HG03025 (cell line): ENCODE data around the gene PPP2R3A.

Source experiments
- ATAC-seq: cut with Tn5 transposase; IDR thresholded peaks from one replicate; pipeline ENCODE4 v1.9.1; 2021; ENCODE audit warnings: mild to moderate bottlenecking, moderate library complexity; ENCODE audit not compliant: unreplicated experiment, low FRiP score

PPP2R3A gene

GRCh38 chr3:136021803-136022202 is 56.3 kb downstream of the PPP2R3A start:
- ATAC-seq: no peak

GRCh38 chr3:136022529-136023263 is 57.2 kb downstream of the PPP2R3A start:
- ATAC-seq: no peak

GRCh38 chr3:136023264-136023978 is 57.9 kb downstream of the PPP2R3A start:
- no peak for ATAC-seq

GRCh38 chr3:136036306-136036705 is 70.8 kb downstream of the PPP2R3A start:
- no peak for ATAC-seq

GRCh38 chr3:136038668-136039067 is 73.1 kb downstream of the PPP2R3A start:
- no peak for ATAC-seq

- no peak for ATAC-seq
Measured at GRCh38 chr3:136042608-136043221, 77.2 kb downstream of the PPP2R3A start.

DNA sequence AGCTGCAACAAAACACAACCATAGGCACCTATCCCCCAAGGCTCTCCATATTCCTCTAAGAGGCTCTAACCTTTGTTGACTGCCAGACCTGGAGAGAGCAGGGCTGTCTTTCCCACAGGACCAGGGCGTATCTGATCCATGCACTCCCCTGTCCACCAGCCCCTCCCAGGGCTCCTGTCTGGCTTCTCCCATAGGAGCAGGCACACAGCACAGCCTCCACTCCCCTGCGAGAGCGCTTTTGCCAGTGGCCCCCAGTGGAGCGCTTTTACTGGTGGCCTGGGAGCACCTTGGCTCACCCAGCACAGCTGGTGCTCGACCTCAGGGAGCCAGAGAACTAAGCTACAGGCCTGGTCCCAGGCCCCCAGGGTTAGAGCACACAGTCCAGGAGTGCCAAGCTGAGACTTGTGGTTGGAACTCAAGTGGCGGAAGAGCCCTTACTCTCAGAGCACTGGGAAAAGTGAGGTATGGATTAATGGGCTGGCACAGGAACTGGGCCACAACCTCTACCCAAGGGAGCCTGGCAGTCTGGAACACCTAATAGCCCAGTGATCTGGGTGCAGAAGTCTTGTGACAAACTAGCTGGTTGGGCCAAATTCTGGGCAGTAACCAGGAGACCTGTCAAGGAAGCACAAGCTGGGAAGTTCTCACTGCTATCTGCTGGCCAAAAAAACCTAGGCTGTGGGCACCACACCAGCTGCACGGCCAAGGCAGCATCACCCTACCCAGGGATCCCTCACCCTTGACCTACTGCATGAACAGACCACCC is 79.6 kb downstream of the PPP2R3A start:
- ATAC-seq: no peak

- ATAC-seq: no peak
Measured at GRCh38 chr3:136048068-136048467, 82.5 kb downstream of the PPP2R3A start.

- no peak for ATAC-seq
Measured at GRCh38 chr3:136050250-136050649, 84.7 kb downstream of the PPP2R3A start.

DNA sequence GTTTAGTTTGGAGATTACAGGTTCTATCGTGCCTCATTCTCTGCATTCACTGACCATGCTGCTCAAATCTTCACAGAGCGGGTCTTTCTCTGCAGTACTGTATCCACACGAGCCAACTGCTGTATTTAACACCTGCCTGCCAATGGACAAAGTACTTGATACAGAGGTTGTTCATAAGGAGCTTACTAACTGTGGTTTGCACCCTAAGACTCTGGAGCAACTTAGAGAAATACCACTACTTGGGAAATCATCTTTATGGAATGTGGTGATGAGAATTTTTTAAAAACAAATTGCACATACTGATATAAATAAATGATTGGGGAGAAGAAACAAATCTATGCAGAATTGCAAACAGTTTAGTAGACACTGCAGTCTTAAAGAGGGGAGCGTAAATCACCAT is 90.0 kb downstream of the PPP2R3A start:
- ATAC-seq: no peak

GRCh38 chr3:136067211-136067610 is 101.7 kb downstream of the PPP2R3A start:
- no peak for ATAC-seq

DNA sequence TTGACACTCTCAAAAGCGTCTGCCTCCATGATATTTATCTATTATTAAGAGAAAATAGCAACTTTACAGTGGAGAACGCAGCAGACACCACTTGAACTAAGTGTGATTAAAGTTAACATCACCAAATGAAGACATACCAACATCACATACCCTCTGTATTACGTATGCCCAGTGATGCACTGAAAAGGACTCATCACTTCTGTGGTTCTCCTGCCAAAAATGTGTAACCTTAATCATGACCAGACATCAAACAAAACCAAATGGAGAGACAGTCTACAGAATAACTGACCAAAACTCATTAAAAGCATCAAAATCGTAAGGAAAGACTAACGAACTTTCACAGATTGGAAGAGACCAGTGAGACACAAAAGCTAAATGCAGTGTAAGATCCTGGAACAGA is 103.2 kb downstream of the PPP2R3A start:
- no peak for ATAC-seq

GRCh38 chr3:136069933-136070332 is 104.4 kb downstream of the PPP2R3A start:
- ATAC-seq: no peak

- no peak for ATAC-seq
Measured at GRCh38 chr3:136070334-136070733, 104.8 kb downstream of the PPP2R3A start.

DNA sequence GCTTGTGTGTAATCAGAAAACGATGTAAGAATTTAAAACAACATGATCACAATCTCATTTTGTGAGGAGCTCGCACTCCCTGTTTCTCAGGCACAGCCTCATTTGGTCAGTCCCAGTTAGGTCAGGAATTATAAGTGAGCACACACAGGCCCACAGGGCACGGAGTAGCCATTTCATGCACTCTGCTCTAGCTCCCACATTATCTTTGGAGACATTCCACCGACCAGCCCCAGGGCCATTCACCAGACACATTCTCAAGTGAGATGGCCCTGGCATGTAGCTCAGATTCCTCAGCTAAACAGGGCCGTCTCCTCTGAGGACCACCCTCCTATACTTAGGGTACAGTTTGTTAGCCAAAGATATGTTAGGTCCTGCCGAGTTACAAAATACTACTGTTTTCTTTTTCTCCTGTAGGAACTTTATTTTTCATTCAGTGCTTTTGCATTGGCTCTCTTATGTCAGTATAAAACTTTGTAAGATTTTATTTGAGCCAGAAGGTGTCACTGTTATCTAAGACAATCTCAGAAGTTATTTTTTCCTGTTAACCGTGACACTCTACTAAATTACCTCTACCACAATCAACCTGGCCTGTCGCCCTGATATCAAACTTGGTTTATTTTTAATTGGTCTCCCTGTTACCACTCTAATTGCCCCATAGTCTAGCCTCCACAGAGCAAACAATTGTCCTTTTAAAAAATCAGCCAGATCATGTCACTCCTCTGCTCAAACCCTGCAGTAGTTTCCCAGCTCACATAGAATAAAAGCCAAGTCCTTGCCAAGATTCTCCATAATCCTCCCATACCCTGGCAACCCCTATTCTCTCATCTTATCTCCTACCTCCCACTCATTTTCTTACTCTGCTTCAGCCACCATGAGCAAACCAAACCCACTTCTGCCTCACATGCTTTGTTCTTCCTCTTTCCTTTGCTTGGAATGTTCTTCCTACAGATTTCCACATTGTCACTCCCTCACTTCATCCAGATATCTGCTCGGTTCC is 105.7 kb downstream of the PPP2R3A start:
- ATAC-seq: no peak

DNA sequence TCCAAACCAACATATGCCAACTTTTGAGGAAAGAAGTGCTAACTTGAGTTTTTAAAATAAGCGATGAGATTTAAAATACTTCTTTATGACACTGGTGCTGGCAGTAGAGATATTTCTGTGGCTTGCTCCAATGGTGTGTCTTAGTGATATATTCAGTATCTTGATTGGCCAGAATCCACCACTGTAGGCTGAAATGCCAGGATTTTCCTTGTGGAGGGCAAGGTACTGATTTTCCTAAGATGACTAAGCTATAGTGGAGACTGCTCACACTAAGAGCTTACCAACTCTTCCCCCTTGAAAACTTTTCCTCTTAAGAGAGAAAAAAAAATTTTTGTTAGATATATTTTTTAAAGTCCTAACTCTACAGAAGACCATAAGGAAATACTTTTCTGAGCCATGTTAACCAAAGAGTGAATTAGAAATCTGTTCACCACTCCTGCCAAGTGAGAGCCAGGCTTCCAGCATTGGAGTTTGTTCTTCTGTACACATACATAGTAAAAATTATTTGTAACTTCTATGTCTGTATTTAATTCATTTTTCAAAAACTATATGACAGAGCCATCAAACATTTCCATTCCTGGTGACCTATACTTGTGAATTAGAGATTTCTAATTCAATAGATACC is 109.1 kb downstream of the PPP2R3A start:
- no peak for ATAC-seq

DNA sequence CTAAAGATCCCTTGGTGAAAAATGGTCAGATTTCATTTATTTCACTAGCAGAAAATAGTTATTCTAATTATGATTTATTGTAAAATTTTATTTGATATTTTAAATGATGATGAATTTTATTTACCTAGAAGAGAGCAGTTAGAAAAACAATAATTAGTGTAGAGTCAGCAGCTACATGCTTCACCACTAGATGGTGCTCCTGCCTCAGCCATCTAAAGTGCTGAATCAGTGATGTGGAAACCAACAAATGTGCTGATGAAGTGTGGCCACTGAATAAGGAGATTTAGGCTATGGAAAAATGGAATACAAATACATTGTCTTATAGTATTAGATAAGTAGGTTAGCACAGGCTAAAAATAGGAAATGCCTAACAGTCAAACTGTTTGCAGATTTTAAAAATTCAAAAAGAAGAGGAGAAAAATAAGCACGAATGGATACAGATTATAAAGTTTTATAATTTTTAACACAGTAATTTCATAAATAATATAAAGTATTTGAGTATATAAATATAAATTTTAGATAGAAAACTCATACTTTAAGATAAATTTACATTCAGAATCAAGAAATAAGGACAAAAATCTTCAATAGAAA is 109.8 kb downstream of the PPP2R3A start:
- ATAC-seq: no peak

DNA sequence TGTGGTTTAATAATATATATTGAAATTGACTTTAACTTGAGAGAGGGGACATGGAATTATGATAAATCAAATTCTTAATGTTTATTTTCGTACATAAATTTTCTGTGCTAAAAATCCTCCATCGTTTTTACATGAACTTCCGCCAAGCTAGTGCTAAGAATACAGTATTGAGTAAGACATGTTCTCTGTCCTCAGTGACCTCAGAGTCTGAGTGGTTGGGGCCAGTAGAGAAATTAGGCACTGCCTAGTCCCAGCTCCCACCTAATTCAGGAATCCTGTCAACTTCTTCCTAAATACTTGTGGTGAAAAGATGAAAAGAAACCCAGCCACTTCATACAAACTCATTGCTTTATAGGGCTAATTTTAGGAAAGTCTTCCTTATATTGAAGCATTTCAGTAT is 110.3 kb downstream of the PPP2R3A start:
- ATAC-seq: no peak
